Neural cell (in vitro differentiated cells): ENCODE results near the gene NDUFV2.

Experiments
- EP300 ChIP-seq: fragments of 450-650 bp; conservative IDR thresholded peaks from 2 replicates; pipeline ENCODE4 v1.6.1; 2014; ENCODE audit warnings: antibody characterized with exemption, mild to moderate bottlenecking, moderate library complexity; ENCODE audit not compliant: poor library complexity, severe bottlenecking
- EZH2 ChIP-seq: fragments of 200-600, 300-800 bp; shearing (Covaris generic), sonication (generic); IDR thresholded peaks from 2 replicates; pipeline ENCODE4 v1.6.1; 2014; ENCODE audit warnings: antibody characterized with exemption, low read length, borderline replicate concordance, mild to moderate bottlenecking; ENCODE audit not compliant: insufficient read depth, poor library complexity, severe bottlenecking
- POLR2AphosphoS5 ChIP-seq: IDR thresholded peaks from 2 replicates; pipeline ENCODE4 v1.6.1; 2012
- RAD21 ChIP-seq: fragments of 450-650 bp; conservative IDR thresholded peaks from 2 replicates; pipeline ENCODE4 v1.6.1; 2014; ENCODE audit warnings: antibody characterized with exemption, mild to moderate bottlenecking, moderate library complexity
- REST ChIP-seq: IDR thresholded peaks from 2 replicates; pipeline ENCODE4 v1.6.1; 2012; ENCODE audit warnings: borderline replicate concordance
- TF ChIP-seq, protein P1 (sequence below): fragments of 450-650 bp; IDR thresholded peaks from 2 replicates; pipeline ENCODE4 v1.5.1; 2014; ENCODE audit warnings: antibody characterized with exemption, mild to moderate bottlenecking, moderate library complexity; ENCODE audit not compliant: poor library complexity, severe bottlenecking

- TF ChIP-seq, protein P1, sequence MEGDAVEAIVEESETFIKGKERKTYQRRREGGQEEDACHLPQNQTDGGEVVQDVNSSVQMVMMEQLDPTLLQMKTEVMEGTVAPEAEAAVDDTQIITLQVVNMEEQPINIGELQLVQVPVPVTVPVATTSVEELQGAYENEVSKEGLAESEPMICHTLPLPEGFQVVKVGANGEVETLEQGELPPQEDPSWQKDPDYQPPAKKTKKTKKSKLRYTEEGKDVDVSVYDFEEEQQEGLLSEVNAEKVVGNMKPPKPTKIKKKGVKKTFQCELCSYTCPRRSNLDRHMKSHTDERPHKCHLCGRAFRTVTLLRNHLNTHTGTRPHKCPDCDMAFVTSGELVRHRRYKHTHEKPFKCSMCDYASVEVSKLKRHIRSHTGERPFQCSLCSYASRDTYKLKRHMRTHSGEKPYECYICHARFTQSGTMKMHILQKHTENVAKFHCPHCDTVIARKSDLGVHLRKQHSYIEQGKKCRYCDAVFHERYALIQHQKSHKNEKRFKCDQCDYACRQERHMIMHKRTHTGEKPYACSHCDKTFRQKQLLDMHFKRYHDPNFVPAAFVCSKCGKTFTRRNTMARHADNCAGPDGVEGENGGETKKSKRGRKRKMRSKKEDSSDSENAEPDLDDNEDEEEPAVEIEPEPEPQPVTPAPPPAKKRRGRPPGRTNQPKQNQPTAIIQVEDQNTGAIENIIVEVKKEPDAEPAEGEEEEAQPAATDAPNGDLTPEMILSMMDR: no peak
- no peak for TF ChIP-seq POLR2AphosphoS5
- TF ChIP-seq RAD21: no peak
- no peak for TF ChIP-seq EP300
- no peak for TF ChIP-seq REST
- no peak for TF ChIP-seq EZH2
Measured at GRCh38 chr18:9104244-9104901, 1.9 kb downstream of the NDUFV2 start.
